ENCODE data around the gene DHX32.
"Not testable (repeated sequence)": the region's sequence is repeated elsewhere in the genome, so short reads cannot be mapped to it uniquely, and the experiment has no call there.

Gene DHX32, protein sequence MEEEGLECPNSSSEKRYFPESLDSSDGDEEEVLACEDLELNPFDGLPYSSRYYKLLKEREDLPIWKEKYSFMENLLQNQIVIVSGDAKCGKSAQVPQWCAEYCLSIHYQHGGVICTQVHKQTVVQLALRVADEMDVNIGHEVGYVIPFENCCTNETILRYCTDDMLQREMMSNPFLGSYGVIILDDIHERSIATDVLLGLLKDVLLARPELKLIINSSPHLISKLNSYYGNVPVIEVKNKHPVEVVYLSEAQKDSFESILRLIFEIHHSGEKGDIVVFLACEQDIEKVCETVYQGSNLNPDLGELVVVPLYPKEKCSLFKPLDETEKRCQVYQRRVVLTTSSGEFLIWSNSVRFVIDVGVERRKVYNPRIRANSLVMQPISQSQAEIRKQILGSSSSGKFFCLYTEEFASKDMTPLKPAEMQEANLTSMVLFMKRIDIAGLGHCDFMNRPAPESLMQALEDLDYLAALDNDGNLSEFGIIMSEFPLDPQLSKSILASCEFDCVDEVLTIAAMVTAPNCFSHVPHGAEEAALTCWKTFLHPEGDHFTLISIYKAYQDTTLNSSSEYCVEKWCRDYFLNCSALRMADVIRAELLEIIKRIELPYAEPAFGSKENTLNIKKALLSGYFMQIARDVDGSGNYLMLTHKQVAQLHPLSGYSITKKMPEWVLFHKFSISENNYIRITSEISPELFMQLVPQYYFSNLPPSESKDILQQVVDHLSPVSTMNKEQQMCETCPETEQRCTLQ

DNA sequence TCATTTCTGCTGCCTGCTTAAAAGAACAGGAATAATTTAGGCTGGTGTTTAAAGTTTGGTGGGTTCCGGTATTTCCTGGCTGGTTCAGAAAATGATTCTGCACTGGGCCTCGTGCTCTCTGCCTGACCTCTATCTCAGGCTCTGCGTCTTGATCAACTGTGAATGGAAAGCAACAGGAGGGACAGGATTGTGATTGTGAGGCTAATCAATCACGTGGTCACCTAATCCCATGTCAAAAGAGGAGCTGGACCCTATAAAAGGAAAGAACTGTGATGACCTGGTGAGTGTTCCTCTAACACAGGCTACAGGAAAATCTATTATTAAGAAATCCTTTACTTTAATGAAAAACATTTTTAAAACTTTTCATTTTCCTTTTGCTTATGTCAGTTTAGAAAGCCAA is at the start of gene DHX32:
TSS of gene DHX32 (minus strand) at position 101 of the 400 bp plus-strand sequence. CDS start 468 bp downstream, outside the sequence.
- DNase-seq: no peak

DNA sequence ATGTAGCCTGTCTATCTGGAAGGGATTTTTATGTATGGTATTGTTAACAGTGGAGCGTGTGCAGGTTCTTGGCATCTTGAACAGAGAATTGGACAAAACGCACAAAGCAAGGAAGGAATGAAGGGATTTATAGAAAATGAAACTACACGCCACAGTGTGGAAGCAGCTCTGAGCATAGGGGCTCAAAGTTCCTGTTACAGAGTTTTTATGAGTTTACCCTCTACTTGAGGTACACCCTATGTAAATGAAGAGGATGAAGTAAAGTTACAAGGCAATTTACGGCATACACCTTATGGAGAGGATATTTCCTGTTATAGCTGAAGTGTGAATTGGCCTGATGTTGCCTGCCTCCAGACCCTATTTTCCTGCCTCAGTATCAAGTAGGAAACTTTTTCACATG is 48.5 kb upstream of the DHX32 start:
- no peak for DNase-seq

DNA sequence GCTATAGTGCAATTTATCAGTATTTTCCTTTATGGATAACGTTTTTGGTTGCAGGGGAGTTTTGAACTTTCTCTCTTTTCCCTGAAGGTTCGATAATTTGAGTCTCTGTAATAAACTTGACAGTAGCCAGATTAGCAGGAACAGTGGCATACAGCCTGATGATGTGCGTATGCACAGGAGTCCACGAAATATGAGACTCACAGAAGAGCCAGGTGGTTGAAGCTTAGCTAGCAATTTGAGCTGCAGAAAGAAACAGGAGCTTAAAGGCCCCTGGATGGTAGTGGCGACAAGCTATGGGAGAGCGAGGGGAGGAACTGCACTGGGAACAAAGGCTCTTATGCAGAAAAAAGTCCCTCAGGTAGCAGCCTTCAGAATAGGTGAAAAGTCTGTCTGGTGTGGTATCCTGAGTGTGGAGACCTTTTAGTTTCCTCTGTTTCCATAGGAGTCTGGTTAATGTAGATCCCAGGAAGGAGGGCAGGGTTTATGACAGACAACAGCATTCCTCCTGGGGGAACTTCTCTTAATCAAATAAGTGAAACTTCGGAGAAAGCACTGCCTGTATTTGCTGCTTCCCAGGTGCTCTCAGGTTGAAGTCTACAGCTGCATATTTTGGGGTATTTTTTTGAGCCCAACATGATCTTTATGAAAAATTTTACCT is 48.0 kb upstream of the DHX32 start:
- no peak for DNase-seq

DNA sequence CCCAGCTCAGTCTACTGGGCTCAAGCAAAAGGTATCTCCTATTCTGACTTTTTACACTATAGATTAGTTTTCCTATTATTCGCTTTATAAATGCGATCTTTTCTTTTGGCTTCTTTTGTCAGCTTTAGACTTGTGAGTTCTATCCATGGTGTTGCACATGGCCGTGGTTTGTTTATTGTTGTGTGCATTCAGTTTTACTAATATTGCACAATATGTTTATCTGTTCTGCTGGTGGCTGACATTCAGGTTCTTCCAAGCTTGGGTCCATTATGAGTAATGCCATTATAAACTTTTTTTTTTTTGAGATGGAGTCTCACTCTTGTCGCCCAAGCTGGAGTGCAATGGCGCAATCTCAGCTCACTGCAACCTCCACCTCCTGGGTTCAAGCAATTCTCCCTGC is 46.2 kb upstream of the DHX32 start:
- not testable (repeated sequence) for DNase-seq

DNA sequence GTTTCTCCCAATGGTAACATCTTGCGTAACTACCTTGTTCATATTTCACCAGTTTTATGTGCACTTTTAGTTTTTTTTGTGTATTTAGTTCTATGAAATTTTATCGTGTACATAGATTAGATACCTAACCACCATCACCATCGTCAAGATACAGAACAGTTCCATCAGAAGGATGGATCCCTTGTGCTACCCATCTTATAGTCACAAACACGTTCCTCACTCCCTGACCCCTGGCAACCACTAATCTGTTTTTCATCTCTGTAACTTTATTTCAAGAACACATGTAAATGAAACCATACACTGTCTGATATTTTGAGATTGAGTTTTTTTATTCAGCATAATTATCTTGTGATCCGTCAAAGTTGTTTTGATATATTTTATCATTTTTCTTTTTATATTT is 45.2 kb upstream of the DHX32 start:
- no peak for DNase-seq

DNA sequence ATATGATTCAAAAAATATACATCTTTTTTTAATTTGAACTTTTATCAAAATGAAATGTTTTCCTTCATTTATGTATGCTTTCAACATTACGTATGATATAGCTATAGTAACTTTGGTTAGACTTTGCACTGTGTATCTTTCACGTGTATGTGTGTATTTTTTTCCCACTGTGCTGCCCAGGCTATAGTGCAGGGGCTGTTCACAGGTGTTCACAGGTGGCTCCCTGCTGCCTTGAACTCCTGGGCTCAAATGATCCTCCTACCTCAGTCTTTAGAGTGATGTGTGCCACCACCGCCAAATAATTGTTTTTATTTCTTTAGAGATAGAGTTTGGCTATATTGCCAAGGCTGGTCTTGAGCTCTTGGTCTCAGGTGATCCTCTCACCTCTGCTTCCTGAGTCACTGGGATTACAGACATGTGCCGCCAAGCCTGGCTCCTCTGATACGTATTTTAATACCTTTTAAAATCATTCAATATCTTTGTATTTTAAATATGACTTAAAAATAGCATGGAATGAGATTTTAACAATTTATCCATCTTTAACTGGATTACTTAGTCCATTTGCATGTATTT is 44.3 kb upstream of the DHX32 start:
- DNase-seq: no peak

DNA sequence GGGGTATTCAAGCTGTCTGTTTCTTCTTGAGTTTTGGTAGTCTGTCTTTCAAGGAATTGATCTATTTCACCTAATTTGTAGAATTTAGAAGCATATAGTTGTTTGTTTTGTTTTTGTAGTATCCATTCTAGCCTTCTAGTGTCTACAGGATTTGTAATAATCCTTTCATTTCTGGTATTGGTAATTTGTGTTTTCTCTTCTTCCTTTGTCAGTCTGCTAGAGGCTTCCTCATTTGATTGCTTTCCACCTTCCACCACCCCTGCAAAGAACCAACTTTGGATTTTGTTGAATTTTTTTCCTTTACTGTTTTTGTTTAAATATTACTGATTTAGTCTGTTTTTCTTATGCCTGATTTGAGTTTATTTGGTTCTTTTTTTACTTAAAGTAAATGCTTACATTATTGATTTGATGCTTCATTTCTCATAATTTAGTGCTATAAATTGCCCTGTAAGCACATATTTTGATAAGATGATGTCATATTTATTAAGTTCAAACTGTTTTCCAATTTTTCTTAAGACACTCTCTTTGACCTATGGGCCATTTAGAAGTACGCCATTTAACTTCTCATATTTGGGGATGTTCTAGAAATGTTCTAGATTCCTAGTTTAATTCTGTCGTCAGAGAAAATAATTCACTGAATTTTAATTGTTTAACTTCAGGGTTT is 40.7 kb upstream of the DHX32 start:
- DNase-seq: not testable (repeated sequence)

DNA sequence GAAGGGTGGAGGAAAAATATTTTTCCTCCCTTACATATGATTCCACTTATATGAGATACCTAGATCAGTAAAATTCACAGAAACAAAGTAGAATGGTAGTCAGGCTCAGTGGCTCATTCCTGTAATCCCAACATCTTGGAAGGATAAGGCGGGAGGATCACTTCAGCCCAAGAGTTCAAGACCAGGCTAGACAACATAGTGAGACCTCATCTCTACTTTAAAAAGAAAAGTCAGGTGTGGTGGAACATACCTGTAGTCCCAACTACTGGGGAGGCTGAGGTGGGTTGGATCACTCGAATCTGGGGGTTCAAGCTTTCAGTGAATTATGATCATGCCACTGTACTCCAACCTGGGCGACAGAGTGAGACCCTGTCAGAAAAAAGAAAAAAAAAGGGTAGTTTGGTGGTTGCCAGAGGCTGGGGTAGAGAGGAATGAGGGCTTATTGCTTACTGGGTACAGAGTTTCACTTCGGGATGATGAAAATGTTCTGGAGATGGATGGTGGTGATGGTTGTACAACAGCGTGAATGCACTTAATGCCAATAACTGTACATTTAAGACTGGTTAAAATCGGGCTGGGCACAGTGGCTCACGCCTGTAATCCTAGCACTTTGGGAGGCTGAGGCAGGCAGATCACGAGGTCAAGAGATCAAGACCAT is 36.7 kb upstream of the DHX32 start:
- not testable (repeated sequence) for DNase-seq

DNA sequence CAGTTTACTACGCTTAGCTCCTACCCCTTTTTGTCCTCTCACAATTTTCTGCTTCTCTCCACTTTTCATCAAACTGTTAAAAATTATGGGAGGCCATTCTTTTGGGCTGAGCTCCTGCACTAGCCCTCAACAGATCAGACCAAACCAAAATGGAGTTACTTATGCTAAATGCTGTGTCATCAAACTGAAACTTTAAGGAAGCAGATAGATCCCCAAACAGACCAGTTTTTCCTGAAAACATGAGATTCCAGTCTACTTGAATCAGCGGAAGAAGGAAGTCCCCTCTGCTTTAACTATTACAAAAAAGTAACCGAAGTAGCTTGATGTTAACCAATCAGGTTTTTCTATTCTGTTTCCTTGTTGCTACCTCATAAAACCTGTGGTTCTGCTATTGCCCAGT is 35.9 kb upstream of the DHX32 start:
- DNase-seq: no peak

DNA sequence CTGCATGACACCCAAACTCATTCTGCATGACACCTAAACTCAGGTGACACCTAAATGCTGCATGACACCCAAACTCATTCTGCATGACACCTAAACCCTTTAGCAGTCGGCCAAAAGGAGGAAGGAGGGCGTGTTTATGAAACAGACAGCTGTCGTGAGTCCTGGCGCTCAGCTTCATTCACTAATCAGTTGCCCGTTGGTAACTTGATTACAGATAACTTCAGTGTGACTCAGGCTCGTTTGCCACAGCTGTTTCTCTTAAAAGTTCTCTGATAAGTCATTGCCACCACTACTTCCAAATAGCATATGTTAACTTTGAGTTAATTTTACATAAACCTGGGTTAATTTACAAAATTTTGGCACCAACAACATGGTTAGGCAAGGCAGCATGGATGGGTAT is 32.2 kb upstream of the DHX32 start:
- not testable (repeated sequence) for DNase-seq

DNA sequence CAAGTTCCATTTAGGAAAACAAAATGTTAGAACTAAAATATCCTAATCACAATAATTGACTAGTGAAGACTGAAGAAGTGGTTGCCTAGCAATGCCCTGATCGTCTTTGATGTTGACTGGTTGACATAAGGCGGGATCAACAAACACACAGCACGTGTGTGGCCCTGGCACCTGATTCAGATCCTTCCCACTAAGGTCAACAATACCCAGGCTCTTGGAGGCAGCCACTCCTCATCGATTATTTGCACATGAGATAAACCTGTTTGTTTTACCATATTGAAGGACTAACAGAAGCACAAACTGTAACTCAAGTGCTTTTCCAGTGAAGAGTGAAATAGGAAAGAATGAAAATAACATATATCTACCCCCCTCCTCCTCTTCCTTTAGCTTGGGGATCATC is 30.9 kb upstream of the DHX32 start:
- no peak for DNase-seq

DNA sequence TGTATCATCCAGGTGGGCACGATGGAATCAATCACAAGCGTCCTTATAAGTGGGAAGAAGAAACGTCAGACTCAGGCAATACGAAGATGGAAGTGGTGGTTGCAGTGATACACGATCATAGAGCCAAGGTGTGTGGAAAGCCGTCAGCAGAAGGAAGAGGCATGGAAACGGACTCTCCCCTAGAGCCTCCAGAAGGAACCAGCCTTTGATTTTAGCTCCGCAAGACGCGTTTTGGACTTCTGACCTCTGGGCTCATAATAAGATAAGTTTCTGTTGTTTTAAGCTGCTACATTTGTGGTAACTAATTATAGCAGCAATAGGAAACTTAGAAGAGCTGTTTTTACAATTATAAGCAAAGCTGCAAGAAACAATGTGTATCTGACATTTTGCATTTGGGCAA is 30.1 kb upstream of the DHX32 start:
- no peak for DNase-seq

DNA sequence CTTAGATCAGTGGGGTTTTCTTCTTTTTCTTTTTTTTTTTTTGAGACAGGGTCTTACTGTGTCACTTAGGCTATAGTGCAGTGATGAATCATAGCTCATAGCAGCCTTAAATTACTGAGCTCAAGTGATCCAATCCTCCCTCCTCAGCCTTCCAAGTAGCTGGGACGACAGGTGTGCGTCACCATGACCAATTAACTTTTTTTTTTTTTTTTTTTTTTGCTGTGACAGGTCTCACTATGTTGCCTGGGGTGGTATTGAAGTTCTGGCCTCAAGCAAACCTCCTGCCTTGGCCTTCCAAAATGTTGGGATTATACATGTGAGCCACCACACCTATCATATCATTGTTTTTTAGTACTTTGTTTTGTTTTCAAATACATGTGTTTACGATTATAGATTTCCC is 28.4 kb upstream of the DHX32 start:
- not testable (repeated sequence) for DNase-seq

DNA sequence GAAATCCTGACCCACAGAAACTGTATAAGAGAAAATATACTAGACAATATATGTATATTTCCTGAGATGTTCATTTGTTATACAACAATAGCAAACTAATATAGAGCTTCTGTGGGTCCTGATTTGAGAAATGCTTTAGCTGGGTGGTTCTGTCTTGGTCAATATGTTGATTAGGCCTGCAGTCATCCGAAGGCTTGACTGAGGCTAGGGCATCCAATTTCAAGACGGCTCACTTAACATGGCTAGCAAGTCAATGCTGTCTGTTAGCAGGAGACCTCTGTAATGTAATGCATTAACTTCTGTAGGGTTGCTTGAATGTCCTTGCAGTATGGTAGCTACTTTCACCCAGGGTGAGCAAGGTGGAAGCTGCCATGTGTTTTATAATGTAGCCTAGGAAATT is 27.7 kb upstream of the DHX32 start:
- not testable (repeated sequence) for DNase-seq

DNA sequence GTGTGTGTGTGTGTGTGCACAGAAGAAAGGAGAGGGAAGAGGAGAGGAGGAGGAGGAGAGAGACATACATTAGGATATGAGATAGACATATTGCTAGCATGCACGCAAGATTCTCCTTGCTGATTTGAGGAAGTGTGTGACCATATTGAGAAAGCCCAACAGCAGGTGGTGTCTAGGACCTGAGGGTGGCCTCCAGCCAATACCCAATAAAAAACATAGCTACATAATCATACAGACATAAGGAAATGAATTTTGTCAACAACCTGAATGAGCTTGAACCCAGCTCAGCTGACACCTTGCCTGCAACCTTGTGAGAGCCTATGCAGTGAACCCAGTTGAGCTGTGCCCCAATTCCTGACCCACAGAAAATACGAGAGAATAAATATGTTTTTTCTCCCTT is 26.5 kb upstream of the DHX32 start:
- DNase-seq: not testable (repeated sequence)

DNA sequence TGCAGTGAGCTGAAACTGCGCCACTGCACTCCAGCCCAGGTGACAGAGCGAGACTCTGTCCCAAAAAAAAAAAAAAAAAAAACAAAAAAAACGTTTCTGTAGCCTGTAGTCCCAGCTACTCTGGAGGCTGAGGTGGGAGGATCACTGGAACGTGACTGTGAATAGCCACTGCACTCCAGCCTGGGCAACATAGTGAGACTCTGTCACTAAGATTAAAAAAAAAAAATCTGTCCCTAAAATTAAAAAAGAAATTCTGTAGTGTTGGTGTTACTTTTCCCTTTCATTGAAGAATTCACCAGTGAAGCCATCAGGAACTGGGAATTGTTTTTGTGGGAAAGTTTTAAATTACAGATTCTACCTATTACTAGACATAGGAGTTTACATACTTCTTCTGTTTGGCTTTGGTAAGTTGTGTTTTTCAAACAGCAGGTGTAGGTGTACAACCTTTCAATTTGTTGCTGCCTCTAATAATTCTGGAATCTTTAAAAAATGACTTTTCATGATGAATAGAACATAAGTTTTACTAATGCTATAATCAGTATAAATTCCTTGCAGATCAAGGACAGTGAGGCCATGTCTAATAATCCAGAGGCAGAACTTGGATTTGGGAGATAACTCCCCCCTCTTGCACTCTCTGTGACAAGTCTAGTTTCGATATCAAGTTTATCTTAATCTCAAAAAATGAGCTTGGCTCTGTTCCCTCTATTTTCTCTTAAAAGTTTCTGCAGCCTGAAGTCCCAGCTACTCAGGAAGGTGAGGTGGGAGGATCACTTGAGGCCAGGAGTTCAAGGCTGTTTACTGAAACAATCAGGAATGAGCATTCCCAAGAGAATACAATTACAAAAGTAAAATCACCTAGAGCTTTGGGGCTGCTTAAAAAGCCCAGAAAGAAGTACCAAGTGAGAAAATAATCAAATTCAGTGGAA is 24.2 kb upstream of the DHX32 start:
- not testable (repeated sequence) for DNase-seq

DNA sequence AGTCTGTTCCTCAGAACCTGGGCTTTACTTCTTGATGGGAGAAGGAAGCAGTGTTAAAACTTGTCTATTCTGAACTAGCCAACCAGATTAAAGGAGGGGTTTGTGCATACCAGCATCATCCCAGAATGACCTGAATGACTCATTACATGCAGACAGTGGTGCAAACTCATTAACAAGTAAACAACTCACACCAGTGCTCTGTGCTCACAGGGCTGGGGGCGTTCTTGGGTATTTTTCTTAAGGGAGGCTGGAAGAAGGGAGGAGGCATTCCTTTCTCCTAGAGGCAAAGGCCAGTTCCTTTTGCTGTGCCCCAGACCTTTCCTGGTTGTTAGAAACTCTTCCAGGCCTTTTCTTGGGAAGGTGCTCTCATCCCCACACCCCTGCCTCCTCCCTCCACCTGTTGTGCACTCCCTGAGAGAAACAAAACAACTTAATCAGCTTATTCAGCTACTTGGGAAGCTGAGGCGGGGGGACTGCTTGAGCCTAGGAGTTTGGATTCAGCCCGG is 22.1 kb upstream of the DHX32 start:
- DNase-seq: not testable (repeated sequence)

DNA sequence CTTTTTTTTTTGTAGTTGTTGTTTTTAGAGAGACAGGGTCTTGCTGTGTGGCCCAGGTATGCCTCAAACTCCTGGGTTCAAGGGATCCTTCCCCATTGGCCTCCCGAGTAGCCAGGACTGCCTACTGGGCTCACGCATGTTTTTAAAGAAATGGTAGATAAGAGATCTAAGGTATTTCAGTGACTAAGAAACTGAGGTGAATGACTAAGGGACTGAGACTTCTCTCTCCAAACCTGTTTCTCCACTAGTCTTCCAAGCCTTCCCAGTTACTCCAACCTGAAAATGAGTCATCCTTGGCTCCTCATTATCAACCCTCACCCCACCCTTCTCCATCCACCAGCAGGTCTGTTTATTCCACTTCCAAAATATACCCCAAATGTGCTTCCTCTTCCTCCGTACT is 19.9 kb upstream of the DHX32 start:
- DNase-seq: not testable (repeated sequence)

DNA sequence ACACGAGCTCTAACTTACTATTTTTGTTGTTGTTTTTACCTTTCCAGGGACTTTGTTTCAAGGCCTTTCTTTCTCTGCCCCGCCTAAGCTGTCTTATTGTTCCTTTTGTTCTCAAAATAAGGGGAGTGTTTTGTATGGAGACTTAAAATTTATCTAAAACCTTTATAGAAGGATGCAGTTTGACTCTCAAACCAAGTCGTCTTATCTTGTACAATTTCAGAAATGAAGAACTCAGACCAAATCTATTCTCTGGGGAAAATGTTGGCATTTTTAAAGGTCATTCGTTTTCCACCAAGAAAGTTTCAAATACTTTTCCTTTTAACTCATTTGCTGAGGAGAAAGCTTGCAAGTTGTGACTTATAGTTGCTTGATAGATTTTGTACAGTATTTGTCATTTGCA is 16.2 kb upstream of the DHX32 start:
- not testable (repeated sequence) for DNase-seq

DNA sequence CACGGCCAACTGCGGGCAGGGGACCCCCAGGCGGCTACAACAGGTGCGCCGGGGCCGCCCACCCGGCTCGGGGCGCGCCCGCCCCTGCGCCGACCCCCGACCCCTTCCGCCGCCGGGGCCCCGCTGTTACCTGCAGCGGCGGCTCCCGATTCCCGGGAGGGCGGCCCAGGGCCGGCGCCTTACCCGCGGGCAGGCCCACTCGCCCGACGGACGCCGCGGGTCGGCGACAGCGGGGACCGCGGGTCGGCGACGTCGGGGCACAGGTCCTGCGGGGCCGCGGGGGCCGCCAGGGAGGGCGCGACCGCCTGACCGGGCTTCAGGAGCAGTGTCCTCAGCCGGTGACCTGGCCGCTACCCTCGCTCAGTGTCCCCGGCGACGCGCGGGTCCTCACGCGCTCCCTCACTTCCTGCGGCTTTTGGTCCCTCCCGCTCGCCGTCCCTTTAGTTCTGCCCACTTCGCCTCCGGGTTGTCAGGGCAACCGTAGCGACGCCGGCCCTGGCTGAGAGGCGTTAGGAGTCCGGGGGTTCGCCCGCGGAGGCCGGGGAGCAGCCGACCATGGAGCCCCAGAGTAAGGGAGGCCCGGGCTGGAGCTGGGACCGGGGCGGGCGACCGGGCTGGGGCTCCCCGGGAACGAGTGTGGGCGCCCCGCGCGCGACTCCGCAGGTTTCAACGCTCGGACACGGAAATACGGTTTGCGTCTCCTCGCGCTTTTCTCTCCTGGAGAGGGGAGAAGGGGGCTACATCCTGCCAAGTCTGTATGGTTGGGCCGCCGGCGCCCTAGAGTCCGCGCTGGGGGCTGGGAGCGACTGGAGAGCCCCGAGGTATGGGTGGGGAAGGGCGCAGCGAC is 15.2 kb upstream of the DHX32 start, which contains the start of gene FANK1:
TSS of gene FANK1 (plus strand) at position 477 of the 847 bp plus-strand sequence. CDS start at position 556, 79 bp downstream.
- peak; percentile 92 for DNase-seq
